Hematopoietic multipotent progenitor cell treated with erythropoietin and hydrocortisone succinate and interleukin-3 and kit ligand, for 17 days (in vitro differentiated cells): Measurements from ENCODE around the gene MYORG.

Experiments
- DNase-seq: peaks from one replicate; pipeline ENCODE4 v3.0.0-alpha.2; 2015; ENCODE audit warnings: low spot score

Gene MYORG

DNA sequence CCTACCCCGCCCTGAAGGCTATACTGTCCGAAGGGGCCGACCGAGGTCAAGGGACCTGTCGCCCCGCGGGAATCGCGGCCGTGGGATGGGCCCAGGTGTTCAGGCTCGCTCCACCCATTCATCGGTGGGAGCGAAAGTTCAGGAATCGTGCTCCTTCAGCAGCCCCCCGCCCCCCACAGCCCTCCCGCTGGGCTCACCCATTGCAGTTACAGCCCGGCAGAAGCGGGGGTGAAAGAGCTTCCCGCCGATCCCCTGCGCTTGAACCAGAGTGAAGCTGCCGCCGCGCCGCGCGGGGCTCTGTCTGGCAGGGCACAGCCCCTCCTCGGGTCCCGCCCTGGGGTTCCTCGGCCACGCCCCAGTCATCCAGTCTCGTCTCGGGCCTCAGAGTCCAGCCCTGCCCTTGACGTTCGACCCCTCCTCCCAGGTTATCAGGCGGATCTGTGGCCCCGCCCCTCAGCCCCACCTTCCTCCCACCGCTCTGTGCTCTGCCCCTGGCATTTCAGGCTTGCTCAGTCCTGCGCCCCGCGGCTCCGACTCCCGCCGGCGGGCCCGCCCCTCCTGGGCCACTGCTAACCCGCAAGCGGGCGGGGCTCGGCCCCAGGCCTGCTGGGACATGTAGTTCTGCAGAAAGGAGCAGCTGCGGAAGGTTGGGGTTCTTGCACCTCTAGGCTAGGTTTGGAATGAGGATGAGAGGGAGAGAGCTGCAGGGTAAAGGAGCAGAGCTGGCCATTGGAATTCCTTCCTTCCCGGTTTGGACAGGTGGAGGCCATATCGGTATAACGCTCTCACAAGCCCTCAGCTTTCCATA lies at the start of gene MYORG:
Gene MYORG (minus strand): TSS at position 303 of the 808 bp plus-strand sequence. CDS start 3,955 bp downstream, outside the sequence.
- DNase-seq = peak; percentile 88

DNA sequence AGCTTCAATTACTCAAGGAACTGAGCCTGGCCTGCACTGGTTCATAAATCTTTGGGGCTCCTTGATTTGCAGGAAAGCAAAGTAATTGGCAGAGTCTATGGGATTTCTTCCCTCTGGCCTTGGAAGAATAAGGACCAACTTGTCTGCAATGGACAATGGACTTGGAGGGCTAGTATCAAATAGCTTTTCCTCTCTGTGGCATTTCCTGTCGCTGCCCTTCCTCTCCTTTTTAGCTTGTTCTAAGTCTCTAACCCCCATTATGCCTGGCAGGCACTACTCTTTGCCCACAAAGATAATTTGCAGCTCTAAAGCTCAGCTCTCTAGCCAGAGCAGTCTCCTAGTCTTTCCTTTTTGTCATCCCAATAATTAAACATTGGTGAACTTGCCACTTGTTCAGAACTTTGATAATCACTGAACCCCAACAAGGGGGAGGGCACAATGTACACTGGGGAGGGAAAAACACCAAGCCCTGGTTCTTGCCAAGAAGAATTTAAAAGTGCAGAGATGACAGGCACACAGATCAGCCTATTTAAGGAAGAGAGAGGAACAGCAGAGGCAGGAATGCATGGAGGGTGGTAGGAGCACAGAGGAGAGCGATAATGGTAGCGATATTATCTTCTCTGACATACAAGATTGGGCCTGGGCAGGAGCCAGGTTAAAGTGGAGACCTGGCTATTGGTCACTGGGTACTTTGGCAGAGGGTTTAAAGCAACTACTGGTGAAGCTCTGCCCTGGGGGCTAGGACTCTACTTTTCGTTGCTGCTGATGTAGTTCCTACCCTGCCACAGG lies 43.2 kb upstream of the MYORG start:
- no peak for DNase-seq

- DNase-seq = no peak
These were observed 41.0 kb upstream of the MYORG start for GRCh38 chr9:34417734-34418133.

GRCh38 chr9:34413231-34413852 lies 36.6 kb upstream of the MYORG start:
- DNase-seq = no peak

DNA sequence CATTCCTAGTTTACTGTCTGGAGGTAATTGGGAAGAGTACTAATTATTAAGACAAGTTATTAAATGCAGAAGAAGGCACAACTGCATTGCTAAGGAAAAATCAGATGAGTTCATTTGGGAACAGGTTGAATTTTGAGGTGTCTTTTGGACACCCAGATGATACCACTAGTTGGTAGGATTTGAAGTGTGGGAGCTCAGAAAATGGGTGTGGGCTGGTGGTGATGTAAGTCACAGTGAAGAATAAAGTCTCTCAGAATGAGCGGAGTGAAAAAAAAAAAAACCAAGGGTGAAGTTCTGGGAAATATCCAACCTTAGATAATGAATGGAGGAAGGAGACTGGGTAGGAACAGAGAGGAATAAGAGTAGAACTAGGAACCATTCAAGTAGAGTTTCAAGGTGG lies 35.6 kb upstream of the MYORG start:
- DNase-seq = no peak

- DNase-seq = no peak
These were observed 32.5 kb upstream of the MYORG start for GRCh38 chr9:34409154-34409553.

DNA sequence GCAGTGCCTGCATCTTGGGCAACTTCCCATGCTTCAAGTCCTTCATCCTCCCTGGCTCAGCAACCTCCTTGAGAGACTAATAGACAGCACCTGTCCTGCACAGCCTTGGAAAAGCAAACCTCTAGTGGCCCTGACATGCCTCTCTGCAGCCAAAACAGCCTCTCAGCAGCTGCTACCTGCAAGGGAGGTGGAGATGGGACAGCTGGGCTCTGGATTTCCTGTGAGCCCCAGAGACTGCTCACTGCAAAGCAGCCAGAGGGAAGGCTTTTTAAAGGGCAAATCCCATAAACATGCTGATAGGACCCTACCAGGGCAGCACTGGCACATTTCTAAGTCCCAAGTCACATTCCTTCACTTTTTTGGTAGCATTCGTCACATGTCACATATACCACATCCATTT lies 31.5 kb upstream of the MYORG start:
- DNase-seq = no peak

GRCh38 chr9:34406219-34406618 lies 29.5 kb upstream of the MYORG start:
- no peak for DNase-seq

DNA sequence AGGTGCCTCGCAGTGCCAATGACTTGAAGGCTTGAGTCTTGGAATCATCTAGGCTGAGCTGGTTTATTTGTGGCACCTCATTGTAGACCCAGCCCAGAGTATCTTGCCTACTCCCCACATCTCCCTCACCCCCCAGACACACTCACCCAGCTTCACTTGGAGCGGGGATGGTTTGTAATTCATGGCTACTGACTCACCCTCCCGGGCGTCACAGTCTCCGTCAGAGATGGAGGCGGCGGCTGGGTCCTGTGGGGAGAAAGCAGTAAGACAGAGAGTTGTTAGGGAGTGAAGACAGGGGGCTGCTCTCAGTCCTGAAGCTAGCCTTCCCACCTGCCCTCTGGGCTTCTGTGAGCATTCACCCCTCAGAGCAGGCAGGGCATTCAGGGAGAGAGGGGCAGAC lies 29.0 kb upstream of the MYORG start:
- DNase-seq = no peak

DNA sequence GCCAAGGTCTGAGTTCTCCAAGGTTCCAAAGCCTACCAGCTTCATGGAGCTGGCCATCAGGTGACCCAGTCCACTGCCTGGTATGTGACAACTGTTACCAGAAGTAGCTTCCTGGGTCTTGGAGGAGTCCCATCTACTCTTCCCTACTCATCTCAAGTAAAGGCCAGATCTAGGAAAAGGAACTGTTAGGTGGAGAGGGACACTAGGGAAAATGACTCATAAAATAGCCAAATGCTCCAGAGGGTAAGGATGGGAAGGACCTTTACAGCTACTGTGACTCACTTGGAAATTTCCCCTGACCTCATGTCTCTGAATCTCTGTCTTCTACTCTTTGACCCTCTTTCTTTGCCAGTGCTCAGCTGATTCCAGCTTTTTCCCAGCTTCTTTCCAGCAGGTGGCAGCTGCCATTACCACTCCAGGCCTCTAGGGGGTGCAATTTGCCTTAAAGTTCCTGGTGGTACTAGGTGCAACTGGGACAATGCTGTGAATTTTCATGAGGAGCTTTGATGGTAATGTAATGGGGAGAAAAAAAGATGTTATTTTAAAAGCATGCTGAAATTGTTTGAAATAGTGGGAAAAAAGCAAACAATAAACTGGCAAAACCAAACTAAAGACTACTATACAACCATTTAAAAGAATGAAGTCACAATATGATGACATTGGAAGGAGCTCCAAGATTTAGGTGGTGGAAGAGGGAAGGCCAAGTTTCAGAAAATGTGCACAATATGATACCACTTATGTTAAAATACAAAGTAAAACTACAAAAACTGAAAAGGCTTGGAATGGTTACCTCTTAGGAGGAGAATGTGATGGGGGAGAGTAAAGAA lies 27.1 kb upstream of the MYORG start:
- DNase-seq = peak; percentile 75

- DNase-seq = no peak
These were observed 24.2 kb upstream of the MYORG start for GRCh38 chr9:34400686-34401602.

DNA sequence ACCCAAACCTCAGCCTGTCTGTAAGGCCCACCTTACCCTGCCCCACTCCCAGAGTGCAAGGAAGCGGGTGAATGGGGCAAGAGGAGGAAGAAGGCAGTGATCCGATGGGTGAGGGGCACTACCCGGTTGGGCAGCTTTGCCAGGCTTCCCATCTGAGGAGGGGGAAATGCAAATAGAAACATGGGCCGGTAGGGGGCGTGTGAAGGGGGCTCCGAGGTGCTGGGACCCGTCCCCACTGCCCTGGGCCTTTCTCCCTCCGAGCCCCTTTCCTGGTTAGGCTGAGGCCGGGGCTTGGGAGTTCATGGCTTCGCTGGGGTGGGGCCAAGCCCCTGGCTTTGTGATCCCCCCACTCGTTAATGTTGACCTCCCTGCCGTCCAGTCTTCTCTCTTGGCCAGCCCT lies 23.6 kb upstream of the MYORG start:
- DNase-seq = no peak

DNA sequence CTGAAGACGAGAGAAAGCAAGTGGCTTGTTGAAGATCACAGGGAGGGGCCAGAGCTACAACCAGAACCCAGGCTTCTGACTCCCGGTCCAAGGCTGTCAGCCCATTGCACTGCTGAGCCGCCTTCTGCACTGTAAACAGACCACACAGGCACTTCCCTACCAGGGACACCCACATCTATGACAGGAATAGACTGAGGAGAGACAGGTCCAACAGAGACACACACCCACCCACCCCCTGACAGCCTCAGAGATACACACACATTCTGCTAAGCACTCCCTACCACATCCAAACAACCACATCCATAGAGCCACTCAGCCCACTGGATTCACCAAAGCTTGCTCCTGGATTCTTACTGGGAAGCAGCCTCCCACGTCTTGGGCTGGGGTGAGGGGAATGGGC lies 23.0 kb upstream of the MYORG start:
- no peak for DNase-seq

- no peak for DNase-seq
These were observed 22.2 kb upstream of the MYORG start for GRCh38 chr9:34398875-34399274.

GRCh38 chr9:34396276-34397214 lies 19.8 kb upstream of the MYORG start:
- no peak for DNase-seq

DNA sequence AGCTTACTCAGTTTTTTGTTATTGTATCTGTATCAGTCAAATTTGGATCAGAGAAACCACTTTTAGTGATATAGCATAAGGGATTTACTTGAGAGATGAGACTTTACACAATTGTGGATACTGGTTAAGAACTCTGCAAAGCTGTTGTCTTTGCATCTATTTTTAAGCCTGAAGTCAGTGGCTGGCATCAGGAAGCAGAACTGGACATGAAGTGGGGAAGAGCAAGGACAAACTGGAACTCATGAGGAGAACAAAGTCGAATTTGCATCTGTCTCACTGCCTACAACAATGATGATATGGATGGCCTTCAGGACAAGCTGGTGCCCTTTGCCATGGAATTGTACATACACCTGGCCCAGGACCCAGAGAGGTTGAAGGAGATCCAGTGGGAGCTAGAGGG lies 15.8 kb upstream of the MYORG start:
- DNase-seq = no peak

DNA sequence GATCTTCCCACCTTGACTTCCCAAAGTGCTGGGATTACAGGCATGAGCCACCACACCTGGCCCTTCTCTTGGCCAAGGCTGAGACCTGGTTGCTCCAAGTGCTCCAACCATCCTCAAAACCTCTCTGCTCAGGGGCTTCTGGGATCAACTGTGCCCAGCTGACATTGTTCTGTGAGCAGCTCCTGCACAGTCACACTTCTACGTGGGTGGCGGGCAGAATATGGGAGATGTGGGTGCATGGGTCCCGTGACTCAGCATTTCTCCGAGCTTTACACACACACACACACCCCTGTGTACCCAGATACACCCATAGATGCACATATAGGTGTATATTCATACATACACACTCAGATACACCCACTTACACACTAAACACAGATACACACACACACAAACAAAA lies 10.5 kb upstream of the MYORG start:
- no peak for DNase-seq

DNA sequence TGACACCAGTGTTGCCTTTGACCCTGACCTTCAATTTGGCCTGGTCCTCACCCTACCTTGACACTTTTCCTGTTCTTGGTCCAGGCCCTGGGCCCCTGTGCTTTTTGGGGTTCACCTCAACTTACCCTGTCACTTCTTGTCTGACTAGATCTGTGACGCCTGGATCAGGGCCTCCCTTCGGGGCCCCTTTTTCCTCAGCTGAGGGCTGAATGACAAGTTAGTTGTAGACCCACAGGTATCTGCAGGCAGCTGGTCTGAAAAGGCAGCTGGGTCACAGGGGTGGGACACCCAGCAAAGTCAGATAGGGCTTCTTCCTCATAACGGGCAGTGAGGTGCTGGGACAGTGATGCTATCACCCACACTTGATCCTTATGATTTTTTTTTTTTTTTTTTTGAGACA lies 10.0 kb upstream of the MYORG start:
- no peak for DNase-seq

- DNase-seq = no peak
These were observed 9.0 kb upstream of the MYORG start for GRCh38 chr9:34385561-34386230.
